Measurements from ENCODE around the gene MRPL52.
"Not testable (repeated sequence)": the region's sequence is repeated elsewhere in the genome, so short reads cannot be mapped to it uniquely, and the experiment has no call there.

Gene MRPL52

DNA sequence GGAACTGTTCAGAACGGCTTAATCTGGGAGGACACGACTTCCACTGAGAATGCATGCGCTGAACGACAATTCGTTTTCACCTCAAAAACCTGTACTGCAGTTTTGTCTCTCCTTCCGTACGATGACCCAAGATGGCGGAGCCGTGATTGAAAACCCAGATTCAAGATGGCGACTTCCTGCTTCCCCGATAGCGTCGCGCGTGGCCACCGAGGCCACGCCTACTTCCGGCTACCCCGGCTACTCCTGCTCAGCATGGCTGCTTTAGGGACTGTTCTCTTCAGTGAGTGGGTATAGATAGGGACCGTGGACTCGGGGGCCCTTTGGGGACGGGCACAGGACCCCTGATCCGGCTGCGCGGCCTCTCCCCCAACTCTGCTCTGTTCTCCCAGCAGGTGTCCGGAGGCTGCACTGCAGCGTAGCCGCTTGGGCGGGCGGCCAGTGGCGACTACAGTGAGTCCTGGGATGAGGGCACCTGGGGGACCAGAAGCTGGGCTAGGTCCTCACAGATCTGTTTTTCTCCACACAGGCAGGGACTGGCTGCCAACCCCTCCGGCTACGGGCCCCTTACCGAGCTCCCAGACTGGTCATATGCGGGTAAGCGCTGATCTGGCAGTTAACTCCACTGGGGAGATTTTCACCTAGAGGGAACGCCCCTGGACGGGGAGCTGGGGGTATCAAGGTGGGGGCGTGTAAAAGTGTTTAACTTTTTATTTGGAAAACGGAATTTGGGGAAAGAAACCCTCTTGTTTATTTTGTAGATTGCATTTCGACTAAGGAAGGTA is at the start of gene MRPL52:
Gene MRPL52 (plus strand): TSS at position 227 of the 782 bp plus-strand sequence. CDS start 26 bp downstream, at position 253.
- DNase-seq (ENCODE audit: low read depth) = peak; percentile 86

DNA sequence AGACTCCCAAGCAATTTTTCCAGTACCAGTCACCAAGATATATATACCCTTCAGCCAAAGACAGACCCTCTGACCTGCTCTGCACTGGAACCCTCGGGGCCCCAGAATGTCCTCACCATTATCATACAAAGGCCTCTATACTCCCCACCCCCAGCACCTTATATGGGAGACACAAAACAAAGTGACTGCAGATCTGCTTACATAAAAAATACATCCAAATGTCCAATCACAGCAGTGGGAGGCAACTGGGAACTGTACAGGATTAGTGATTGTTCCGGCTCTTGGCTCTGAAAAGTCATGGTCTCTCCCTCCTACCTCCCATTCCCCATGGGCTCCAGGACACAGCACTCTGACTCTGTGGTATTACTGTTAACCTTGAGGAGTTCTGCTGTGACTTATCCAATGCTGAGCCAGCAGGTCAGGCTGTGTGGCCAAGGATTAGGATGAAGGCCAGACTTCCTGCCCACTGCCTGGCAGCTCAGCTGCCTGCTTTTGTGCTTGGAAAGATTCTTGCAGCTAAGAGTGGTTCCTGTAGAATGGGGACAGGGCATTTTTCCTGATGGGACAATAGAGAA is 49.5 kb upstream of the MRPL52 start:
- DNase-seq (ENCODE audit: low read depth) = no peak

DNA sequence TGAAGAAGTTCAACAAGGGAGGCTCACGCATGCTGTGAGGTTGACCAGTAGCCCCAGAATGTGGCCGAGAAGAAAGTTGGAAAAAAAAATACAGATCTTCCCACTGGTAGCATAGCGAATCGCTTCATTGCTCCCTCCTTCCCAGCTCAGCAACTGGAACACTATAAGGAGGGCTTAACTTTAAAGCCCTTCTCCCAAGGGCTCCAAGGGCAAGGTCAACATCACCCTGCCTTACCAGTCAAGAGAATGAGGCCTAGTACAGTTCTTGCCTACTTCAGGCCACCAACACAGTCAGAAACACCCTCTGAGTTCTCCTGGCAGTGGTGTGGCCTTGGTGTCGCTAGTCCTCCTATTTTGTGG is 48.8 kb upstream of the MRPL52 start:
- no peak for DNase-seq (ENCODE audit: low read depth)

- DNase-seq (ENCODE audit: low read depth) = no peak
These were observed 48.2 kb upstream of the MRPL52 start for GRCh38 chr14:22781301-22781991.

GRCh38 chr14:22786685-22787084 is 43.0 kb upstream of the MRPL52 start:
- no peak for DNase-seq (ENCODE audit: low read depth)

- DNase-seq (ENCODE audit: low read depth) = no peak
These were observed 38.4 kb upstream of the MRPL52 start for GRCh38 chr14:22791301-22791700.

DNA sequence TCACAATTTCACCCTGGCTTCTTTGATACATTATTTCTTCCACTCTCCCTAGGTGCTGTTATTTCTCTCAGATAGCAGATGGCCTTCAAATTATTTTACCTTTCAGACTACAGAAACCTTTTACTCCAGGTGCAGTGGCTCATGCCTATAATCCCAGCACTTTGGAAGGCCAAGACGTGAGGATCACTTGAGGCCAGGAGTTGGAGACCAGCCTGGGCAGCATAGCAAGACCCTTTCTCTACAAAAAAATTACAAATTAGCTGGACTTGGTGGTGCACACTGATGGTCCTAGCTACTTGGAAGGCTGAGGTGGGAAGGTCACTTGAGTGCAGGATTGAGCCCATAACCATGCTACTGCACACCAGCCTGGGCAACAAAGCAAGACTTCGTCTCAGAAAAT is 37.5 kb upstream of the MRPL52 start:
- no peak for DNase-seq (ENCODE audit: low read depth)

DNA sequence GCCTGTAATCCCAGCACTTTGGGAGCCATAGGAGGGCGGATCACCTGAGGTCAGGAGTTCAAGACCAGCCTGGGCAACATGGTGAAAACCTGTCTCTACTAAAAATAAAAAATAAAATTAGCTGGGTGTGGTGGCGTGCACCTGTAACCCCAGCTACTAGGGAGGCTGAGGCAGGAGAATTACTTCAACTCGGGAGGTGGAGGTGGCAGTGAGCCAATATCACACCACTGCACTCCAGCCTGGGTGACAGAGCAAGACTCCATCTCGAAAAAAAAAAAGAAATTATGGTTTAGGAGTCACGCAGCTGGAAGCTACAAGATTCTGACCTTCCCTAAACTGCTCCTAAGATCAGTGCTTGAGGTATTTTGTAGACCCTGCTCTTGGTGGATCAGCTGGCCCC is 36.1 kb upstream of the MRPL52 start:
- DNase-seq (ENCODE audit: low read depth) = not testable (repeated sequence)

- DNase-seq (ENCODE audit: low read depth) = no peak
These were observed 35.7 kb upstream of the MRPL52 start for GRCh38 chr14:22793976-22794375.

DNA sequence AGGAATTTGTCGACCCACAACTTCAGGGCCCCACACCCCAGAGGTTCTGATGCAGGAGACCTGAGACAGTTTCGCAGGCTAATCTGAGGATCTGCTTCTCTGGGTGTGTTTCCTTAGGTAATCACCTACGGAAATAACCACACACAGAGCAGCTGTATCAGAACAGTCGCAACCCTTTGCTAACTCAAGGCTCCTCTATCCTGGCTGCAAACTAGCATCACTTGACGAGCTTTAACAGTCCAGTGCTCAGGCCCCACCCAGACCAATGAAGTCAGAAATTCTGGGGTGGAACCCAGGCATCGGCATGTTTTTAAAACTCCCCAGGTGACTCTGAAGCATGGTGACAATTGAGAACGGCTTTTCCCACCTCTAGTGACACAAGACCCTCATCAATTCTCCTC is 35.1 kb upstream of the MRPL52 start:
- DNase-seq (ENCODE audit: low read depth) = no peak

DNA sequence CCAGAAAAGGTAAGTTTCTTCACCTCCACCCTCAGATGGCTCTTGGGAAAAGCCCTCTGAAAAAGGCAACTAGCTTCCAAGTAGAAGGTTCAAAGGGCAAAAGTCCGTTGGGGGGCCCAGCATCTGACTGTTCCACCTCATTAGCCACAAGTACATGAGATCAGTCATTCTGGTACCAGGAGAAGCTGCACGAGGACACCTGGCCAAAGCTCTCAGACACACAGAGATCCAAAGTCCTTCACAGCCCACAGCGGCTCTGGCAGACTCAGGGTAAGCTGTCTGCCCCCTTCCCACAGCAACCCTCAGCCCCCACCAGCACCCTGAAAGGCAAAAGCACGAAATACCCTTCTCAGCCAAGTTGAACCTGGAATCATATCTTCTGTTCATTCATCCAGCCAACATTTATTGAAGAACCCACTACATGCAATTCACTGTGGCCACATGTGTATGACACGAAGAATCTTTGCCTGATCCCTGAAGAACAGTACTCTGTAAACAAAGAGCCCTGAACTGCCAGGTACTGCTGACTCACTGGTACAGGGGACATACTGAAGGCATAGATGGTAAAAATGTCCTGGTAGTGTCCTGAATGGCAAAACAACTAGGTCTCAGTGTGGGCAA is 33.5 kb upstream of the MRPL52 start:
- no peak for DNase-seq (ENCODE audit: low read depth)

- DNase-seq (ENCODE audit: low read depth) = no peak
These were observed 32.4 kb upstream of the MRPL52 start for GRCh38 chr14:22797017-22797917.

GRCh38 chr14:22798528-22798927 is 31.2 kb upstream of the MRPL52 start:
- no peak for DNase-seq (ENCODE audit: low read depth)

GRCh38 chr14:22800346-22800745 is 29.3 kb upstream of the MRPL52 start:
- no peak for DNase-seq (ENCODE audit: low read depth)

GRCh38 chr14:22801716-22802115 is 28.0 kb upstream of the MRPL52 start:
- no peak for DNase-seq (ENCODE audit: low read depth)

GRCh38 chr14:22802860-22803686 is 26.6 kb upstream of the MRPL52 start:
- no peak for DNase-seq (ENCODE audit: low read depth)

- DNase-seq (ENCODE audit: low read depth) = no peak
These were observed 26.1 kb upstream of the MRPL52 start for GRCh38 chr14:22803687-22803974.

DNA sequence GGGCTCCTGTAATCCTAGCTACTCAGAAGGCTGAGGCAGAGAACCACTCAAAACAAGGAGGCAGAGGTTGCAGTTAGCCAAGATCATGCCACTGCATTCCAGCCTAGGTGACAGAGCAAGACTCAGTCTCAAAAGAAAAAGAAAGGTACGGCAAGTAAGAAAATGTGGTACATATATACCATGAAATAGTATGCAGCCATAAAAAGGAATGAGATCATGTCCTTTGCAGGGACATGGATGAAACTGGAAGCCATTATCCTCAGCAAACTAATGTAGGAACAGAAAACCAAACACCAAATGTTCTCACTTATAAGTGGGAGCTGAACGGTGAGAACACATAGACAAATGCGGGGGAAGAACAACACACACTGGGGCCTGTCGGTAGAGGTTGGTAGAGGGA is 24.5 kb upstream of the MRPL52 start:
- not testable (repeated sequence) for DNase-seq (ENCODE audit: low read depth)

GRCh38 chr14:22807432-22808087 is 22.1 kb upstream of the MRPL52 start:
- no peak for DNase-seq (ENCODE audit: low read depth)

DNA sequence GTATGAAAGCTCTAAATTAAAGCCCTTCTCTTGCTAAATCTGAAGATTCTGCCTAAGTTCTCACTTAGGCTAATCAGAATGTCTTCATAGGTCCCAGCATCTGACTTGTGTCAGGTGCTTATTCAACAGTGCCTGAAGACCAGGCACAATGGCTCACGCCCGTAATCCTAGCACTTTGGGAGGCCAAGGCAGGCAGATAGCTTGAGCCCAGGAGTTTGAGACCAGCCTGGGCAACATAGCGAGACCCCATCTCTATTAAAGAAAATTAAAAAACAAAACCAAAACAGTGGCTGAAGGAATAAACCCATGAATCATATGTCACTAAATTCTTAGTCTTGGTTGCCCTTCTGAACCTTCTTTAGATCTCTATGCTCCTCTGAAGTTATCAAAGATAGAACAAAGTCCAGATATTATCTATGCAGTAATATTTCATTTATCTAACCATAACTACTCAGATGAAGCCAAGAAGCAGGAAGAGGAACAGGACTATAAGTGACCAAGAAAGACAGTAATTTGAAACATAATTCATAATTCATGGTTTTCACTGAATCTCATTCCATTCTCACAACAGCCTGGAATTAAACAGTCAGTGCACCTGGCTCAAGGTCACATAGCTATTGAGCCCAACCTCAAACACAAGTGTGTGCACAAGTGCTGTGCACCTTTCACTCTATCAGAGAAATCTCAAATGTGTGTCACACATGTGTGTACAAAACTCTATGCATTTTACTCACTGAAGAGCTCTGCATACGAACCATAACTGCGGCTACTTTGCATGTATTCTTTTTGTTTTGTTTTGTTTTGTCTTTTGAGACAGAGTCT is 21.1 kb upstream of the MRPL52 start:
- DNase-seq (ENCODE audit: low read depth) = no peak

Measured in stimulated activated CD4-positive, alpha-beta T cell treated with anti-CD3 and anti-CD28 coated beads, Interleukin-2, amount 100 ng/mL, for 4 hours (primary cell).